RWPE1 (cell line): ENCODE results near the gene PTGES3.
A peak's percentile ranks its signal among the peaks of the same experiment; 100 is the strongest.

ENCODE experiments used
- CTCF ChIA-PET: fragments of 350-600 bp; sonication (Branson Sonifier 250); formaldehyde crosslinking; extraction: SDS; loops from one replicate; lab custom pipeline; 2021; lab: Yijun Ruan, JAX
- POLR2A ChIA-PET: fragments of 400-600 bp; formaldehyde crosslinking; extraction: SDS; loops from one replicate; lab custom pipeline; 2020; ENCODE audit warnings: antibody characterized with exemption; ENCODE audit not compliant: low non-redundant PET; lab: Yijun Ruan, JAX
- DNase-seq: peaks from one replicate; pipeline ENCODE4 v3.0.0; 2012; ENCODE audit warnings: low spot score
- H3K27ac ChIP-seq: fragments of 450-650 bp; 2 replicates; pipeline ENCODE4 v1.5.1; 2017
- TF ChIP-seq, protein P1 (sequence below): fragments of 450-650 bp; conservative IDR thresholded peaks from 2 replicates; pipeline ENCODE4 v1.5.1; 2017; ENCODE audit warnings: low read depth, mild to moderate bottlenecking

PTGES3 gene

DNA sequence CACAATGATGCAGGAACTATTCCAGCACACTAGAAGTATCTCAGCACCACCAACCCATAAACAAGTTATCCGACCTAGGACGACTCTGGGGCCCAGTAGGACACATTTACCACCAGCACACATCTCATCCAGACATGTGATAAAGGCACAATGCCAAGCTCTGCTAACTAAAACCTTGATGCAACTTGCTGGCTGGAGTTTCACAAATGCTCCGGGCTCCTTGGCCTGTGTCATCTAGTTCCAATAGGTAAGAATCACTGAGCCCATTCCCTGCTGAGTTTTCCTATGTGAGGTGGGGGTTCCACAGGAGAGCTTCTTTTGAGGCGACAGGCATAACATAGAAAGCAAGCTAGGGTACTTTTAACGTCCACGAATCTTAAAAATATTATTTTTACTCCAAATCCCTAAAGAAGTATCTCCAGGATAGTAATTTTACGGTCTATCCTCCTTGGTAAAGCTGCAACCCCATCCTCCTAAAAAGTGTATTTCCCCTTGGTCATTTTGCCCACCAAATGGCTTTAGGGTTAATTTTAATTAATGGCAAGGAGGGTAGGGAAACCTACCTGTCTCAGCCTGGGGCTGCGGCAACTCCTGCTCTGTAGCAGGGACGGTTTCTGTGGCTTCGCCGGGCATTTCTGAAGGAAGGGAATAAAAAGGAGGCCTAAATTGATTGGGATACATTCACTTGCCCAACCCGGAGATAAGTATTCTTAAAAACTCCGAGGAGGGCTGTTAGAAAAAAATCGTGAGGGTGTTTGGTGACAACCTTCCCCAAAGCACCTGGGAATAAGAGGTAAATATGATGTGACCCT, 36.0 kb upstream of the PTGES3 start:
- POLR2A ChIA-PET: interaction anchor here (0.6 kb wide), 1 partner anchor 643 kb away, joined by 6 read pairs; no protein-coding TSS in a partner anchor
- CTCF ChIA-PET: interaction anchor here (0.8 kb wide), 1 partner anchor 45 kb away, joined by 3 read pairs; no protein-coding TSS in a partner anchor
- DNase-seq: peak; percentile 46
- TF ChIP-seq, protein P1, sequence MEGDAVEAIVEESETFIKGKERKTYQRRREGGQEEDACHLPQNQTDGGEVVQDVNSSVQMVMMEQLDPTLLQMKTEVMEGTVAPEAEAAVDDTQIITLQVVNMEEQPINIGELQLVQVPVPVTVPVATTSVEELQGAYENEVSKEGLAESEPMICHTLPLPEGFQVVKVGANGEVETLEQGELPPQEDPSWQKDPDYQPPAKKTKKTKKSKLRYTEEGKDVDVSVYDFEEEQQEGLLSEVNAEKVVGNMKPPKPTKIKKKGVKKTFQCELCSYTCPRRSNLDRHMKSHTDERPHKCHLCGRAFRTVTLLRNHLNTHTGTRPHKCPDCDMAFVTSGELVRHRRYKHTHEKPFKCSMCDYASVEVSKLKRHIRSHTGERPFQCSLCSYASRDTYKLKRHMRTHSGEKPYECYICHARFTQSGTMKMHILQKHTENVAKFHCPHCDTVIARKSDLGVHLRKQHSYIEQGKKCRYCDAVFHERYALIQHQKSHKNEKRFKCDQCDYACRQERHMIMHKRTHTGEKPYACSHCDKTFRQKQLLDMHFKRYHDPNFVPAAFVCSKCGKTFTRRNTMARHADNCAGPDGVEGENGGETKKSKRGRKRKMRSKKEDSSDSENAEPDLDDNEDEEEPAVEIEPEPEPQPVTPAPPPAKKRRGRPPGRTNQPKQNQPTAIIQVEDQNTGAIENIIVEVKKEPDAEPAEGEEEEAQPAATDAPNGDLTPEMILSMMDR: no peak
- peak overlapping the region; percentile 90 for H3K27ac ChIP-seq

DNA sequence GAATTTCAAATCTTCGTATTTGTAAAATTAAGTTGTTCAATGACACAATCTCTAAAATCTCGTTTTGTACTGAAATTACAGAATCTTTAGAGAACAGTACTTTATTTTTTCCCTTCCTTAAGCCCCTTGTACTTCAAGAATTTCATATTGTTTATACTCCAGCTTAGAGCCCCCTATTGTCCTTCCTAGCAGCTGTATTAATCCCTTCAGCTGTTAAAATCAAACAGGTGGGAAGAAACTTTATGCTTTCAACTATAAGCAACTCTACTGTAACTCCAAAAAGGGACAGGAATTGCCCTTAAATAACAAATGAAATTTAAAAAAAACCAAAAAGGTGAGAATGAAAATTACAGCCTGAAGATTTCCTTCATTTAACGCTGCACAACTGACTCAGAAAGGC, 35.3 kb upstream of the PTGES3 start:
- DNase-seq: no peak
- TF ChIP-seq, protein P1: no peak
- H3K27ac ChIP-seq: no peak overlapping the region
- CTCF ChIA-PET: interaction anchor here (0.7 to 0.8 kb wide), 2 partner anchors 17 to 46 kb away, joined by 3 read pairs; no protein-coding TSS in a partner anchor
- POLR2A ChIA-PET: no interaction called here

DNA sequence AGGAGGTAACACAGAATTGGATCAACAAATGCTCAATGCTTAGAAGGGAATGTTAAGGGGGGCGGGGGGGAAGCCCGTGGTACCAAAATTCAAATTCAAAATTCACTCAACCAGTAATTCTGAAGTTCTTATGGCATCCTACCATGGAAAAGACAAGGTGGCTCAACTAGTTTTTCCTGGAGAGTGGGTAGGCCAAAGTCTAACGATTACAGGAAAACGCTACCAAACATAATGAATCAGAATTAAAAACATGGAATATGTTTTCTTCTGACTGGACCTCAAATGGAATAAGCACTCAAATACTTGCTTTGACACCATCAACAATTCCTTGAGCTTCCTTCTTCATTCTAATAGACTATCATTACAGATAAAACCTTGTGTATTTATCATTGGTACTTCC, 34.7 kb upstream of the PTGES3 start:
- TF ChIP-seq, protein P1: no peak
- CTCF ChIA-PET: interaction anchor here (0.7 to 0.8 kb wide), 2 partner anchors 18 to 46 kb away, joined by 3 read pairs; no protein-coding TSS in a partner anchor
- H3K27ac ChIP-seq: no peak overlapping the region
- POLR2A ChIA-PET: interaction anchor here (1.4 kb wide), 1 partner anchor 35 kb away, joined by 4 read pairs; the partner anchor contains the start of gene PTGES3
- DNase-seq: no peak

DNA sequence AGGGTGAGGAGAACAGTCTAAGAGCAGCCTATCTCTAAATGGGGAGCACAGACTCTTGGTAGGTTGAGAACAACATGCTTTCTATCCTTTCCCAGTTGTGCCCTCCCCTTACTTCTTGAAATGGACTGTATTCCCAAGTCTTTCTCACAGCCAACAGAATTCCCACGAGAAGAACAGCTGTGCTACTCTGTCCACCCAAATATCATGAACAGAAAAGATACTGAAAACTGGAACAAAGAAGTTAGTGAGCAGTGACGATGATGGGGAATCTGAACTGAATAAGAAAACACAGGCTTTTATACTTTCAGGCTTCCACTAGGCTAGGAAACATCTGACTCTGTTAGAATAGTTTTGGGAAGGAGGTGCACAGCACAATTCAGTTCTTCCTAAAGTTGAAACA, 33.6 kb upstream of the PTGES3 start:
- TF ChIP-seq, protein P1: no peak
- H3K27ac ChIP-seq: no peak overlapping the region
- CTCF ChIA-PET: interaction anchor here (1.4 kb wide), 1 partner anchor 266 kb away, joined by 3 read pairs; no protein-coding TSS in a partner anchor
- POLR2A ChIA-PET: interaction anchor here (1.4 kb wide), 1 partner anchor 34 kb away, joined by 4 read pairs; the partner anchor contains the start of gene PTGES3
- DNase-seq: no peak

DNA sequence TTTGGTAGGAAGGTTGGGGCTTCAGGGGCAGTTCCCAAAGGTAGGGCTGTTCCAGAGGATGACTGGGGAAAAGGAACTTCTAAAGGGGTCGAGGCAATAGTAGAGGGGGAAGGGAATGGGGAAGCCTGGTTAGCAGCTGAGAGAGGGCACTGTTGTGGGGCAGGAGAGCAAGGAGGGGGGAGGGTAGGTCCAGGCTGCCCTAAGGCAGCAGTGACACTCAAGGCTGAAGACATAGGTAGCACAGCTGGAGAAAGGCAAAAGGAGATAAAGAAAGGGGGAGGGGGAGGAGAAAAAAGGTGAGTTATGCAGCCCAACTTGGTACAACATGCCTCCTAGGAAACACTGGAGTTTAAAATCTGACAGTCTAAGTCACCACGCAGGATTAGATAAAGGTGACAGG, 33.1 kb upstream of the PTGES3 start:
- DNase-seq: no peak
- POLR2A ChIA-PET: interaction anchor here (0.6 kb wide), 1 partner anchor 51 kb away, joined by 3 read pairs; no protein-coding TSS in a partner anchor
- peak overlapping the region; percentile 45 for H3K27ac ChIP-seq
- TF ChIP-seq, protein P1: no peak
- CTCF ChIA-PET: interaction anchor here (1.4 kb wide), 1 partner anchor 266 kb away, joined by 3 read pairs; no protein-coding TSS in a partner anchor

DNA sequence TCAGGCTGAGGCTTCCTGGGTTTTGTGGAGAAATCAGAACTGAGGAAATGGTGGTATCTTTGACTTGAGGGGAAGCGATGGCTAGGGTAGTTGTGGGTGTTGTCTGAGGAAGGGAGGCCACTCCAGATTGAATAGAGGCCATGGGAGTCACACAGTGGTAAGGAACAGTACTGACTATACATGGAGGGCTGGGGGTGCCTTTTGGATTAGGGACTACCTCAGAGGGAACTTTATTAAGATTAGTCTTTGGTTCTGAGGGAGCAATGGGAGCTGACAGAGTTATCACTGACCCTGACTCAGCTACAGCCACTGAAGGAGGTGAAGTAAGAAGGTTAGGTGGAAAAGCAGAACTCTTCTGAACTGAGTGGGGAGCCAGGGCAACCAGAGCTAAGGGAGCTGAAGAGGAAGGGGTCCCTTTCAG, 32.7 kb upstream of the PTGES3 start:
- DNase-seq: no peak
- POLR2A ChIA-PET: interaction anchor here (0.6 kb wide), 1 partner anchor 51 kb away, joined by 3 read pairs; no protein-coding TSS in a partner anchor
- CTCF ChIA-PET: interaction anchor here (1.4 kb wide), 1 partner anchor 267 kb away, joined by 3 read pairs; no protein-coding TSS in a partner anchor
- peak overlapping the region; percentile 45 for H3K27ac ChIP-seq
- TF ChIP-seq, protein P1: no peak
